HG03342 (cell line): ENCODE data around the gene ACAD10.
"Not testable (repeated sequence)": the region's sequence is repeated elsewhere in the genome, so short reads cannot be mapped to it uniquely, and the experiment has no call there.

ENCODE experiments used
- ATAC-seq: cut with Tn5 transposase; IDR thresholded peaks from one replicate; pipeline ENCODE4 v1.9.1; 2021; ENCODE audit warnings: mild to moderate bottlenecking, moderate library complexity; ENCODE audit not compliant: unreplicated experiment

Gene ACAD10

GRCh38 chr12:111748151-111748672, 62.4 kb downstream of the ACAD10 start:
- ATAC-seq, result no peak

- no peak for ATAC-seq
These were observed 63.0 kb downstream of the ACAD10 start for GRCh38 chr12:111748867-111749266.

- ATAC-seq, result no peak
These were observed 63.5 kb downstream of the ACAD10 start for GRCh38 chr12:111749391-111749790.

- ATAC-seq, result no peak
These were observed 67.5 kb downstream of the ACAD10 start for GRCh38 chr12:111753144-111753881.

- no peak for ATAC-seq
These were observed 68.8 kb downstream of the ACAD10 start for GRCh38 chr12:111754671-111755070.

GRCh38 chr12:111756196-111756595, 70.3 kb downstream of the ACAD10 start:
- no peak for ATAC-seq

- ATAC-seq, result no peak
These were observed 70.8 kb downstream of the ACAD10 start for GRCh38 chr12:111756681-111757080.

- ATAC-seq, result peak; percentile 44
These were observed 71.7 kb downstream of the ACAD10 start for GRCh38 chr12:111757361-111758119.

GRCh38 chr12:111758120-111758561, 72.3 kb downstream of the ACAD10 start:
- no peak for ATAC-seq

- no peak for ATAC-seq
These were observed 73.4 kb downstream of the ACAD10 start for GRCh38 chr12:111759271-111759670.

GRCh38 chr12:111759991-111760390, 74.1 kb downstream of the ACAD10 start:
- no peak for ATAC-seq

- ATAC-seq, result peak; percentile 24
These were observed 75.2 kb downstream of the ACAD10 start for GRCh38 chr12:111761099-111761498.

- ATAC-seq, result peak; percentile 39
These were observed 75.9 kb downstream of the ACAD10 start for GRCh38 chr12:111761706-111762105.

- ATAC-seq, result not testable (repeated sequence)
These were observed 77.7 kb downstream of the ACAD10 start for GRCh38 chr12:111763552-111763951.

- no peak for ATAC-seq
These were observed 78.4 kb downstream of the ACAD10 start for GRCh38 chr12:111764120-111764821.

GRCh38 chr12:111766608-111767361, 80.9 kb downstream of the ACAD10 start, which contains the start of gene ALDH2:
TSS of gene ALDH2 (plus strand) at chr12:111766933. CDS start at chr12:111766983, 50 bp downstream.
- ATAC-seq, result no peak

- no peak for ATAC-seq
These were observed 81.7 kb downstream of the ACAD10 start for GRCh38 chr12:111767362-111768158.

- ATAC-seq, result no peak
These were observed 82.5 kb downstream of the ACAD10 start for GRCh38 chr12:111768159-111768895.

- ATAC-seq, result no peak
These were observed 83.7 kb downstream of the ACAD10 start for GRCh38 chr12:111769599-111769998.
